AG10803 (cell line): ENCODE data around the gene ELOVL6.

Experiments used
- DNase-seq: peaks from one replicate; pipeline ENCODE4 v3.0.0; 2010; ENCODE audit warnings: low read depth
- H3K4me3 ChIP-seq: 2 replicates; pipeline ENCODE4 v1.5.1; 2011; ENCODE audit warnings: mild to moderate bottlenecking, low read length, control low read depth
- TF ChIP-seq, protein P1 (sequence below): conservative IDR thresholded peaks from 2 replicates; pipeline ENCODE4 v1.5.1; 2011; ENCODE audit warnings: mild to moderate bottlenecking, low read length, control low read depth, inconsistent platforms

The ELOVL6 gene

DNA sequence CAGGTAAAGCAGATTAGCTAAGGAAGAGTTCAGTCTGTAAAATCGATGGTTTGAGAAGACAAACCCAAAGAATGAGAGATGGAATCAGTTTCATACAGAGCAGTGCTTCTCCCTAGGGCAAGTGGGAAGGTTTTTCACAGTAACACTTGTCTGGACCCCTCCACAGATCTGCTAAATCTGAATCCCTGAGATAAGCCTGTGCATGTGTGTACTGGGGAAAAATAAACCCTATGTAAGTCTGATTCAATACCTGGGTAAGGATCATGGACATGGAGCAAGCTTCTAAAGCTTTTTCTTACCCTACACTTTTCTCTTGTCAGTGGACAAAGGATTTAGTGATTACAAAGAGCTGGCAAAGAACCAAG is 13.6 kb downstream of the ELOVL6 start:
- DNase-seq = no peak
- no peak overlapping the region for H3K4me3 ChIP-seq

DNA sequence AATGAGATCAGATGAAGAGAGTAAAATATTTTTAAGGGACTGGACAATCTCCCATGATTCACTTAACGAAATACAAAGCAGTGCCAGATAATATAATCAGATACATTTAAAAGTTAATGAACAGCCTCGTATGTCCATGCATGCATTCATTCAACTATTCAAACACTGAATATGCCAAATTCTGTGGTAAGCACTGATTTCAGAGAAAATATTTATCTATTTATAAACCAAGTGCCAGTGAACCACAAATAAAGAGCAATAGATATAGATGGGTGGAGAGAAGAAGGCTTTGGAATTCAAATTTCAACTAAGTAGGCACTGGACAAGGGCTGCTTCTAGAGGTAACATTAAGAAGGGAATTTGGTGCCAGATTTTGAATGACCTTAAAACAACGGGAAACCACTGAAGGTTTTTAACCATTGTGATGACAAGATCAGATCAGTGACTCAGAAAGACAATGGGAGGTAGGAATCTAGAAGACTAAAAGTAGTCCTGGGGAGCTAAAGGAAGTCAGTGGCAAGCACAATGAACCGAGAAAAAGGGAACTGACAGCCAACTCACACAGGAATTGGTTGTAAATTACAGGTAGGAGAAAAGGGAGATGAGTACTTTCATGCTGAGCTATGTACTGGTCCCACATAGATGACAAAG is 14.2 kb downstream of the ELOVL6 start:
- DNase-seq = peak; percentile 17
- TF ChIP-seq, protein P1, sequence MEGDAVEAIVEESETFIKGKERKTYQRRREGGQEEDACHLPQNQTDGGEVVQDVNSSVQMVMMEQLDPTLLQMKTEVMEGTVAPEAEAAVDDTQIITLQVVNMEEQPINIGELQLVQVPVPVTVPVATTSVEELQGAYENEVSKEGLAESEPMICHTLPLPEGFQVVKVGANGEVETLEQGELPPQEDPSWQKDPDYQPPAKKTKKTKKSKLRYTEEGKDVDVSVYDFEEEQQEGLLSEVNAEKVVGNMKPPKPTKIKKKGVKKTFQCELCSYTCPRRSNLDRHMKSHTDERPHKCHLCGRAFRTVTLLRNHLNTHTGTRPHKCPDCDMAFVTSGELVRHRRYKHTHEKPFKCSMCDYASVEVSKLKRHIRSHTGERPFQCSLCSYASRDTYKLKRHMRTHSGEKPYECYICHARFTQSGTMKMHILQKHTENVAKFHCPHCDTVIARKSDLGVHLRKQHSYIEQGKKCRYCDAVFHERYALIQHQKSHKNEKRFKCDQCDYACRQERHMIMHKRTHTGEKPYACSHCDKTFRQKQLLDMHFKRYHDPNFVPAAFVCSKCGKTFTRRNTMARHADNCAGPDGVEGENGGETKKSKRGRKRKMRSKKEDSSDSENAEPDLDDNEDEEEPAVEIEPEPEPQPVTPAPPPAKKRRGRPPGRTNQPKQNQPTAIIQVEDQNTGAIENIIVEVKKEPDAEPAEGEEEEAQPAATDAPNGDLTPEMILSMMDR = no peak
- no peak overlapping the region for H3K4me3 ChIP-seq

More for the DNA sequence above, 13.6 kb downstream of the ELOVL6 start:
- TF ChIP-seq, protein P1 = no peak

DNA sequence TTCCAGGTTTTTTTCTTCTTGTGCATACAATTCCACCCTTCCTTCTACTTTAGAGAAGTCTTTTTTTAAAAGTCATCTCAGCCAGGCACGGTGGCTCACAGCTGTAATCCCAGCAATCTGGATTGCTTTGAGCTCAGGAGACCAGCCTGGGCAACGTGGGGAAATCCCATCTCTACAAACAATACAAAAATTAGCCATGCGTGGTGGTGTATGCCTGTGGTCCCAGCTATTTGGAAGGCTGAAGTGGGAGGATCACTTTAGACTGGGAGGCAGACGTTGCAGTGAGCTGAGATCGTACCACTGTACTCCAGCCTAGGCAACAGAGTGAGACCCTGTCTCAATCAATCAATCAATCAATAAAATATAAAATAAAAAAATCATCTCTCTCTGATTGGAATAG is 14.8 kb downstream of the ELOVL6 start:
- no peak for DNase-seq
- H3K4me3 ChIP-seq = no peak overlapping the region
- TF ChIP-seq, protein P1 = no peak

DNA sequence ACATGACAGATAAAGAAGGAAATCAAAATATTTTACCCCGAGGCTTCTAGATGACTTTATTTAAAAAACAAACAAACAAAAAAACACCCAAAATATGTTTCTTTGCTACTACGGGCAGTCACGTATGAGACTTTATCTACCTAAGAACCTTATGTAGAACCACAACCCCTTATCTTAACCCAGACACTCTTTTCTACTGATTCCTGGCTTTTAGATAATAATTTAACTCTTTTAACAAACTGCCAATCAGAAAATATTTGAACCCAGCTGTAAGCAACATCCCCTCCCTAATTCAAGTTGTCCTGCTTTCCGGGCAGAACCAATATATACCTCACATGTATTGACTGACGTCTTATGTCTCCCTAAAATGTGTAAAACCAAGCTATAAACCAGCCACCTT is 15.4 kb downstream of the ELOVL6 start:
- H3K4me3 ChIP-seq = no peak overlapping the region
- TF ChIP-seq, protein P1 = no peak
- DNase-seq = no peak

DNA sequence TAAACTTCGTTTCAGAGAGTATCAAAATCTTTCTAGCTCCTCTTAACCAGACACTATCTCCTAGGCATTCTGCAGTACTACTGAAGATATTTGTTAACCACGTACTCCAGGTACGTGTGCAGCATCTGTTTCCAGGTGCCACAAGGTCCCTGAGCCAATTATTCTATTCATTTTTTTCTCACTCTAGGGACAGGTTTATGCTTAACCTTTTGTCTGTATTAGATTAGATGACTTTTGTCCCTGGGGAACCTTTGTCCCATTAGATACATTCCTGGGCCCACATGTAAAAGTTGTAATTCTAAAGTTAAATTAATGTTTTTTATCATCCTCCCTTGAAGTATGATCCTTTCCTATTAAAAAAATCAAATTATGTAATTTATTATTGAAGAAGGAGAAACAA is 16.5 kb downstream of the ELOVL6 start:
- no peak overlapping the region for H3K4me3 ChIP-seq
- DNase-seq = no peak
- TF ChIP-seq, protein P1 = no peak

DNA sequence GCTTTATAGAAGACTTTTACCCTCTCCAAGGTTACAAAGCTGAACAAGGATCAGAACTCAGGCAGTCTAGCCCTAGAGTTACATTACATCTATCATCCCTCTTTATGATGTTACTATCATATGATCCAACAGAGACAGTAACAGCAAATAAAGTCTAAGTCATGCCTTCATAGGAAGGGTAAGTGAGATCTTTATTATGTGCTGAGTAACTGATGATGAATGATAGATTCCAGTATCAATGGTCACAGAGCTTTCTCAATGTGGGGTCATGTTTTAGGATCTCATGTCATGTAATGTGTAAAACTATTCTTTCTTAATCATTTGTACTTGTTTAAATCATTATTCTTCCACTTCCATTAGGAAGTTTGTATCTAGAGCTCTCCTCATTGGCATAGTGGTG is 22.8 kb downstream of the ELOVL6 start:
- TF ChIP-seq, protein P1 = no peak
- no peak for DNase-seq
- no peak overlapping the region for H3K4me3 ChIP-seq

DNA sequence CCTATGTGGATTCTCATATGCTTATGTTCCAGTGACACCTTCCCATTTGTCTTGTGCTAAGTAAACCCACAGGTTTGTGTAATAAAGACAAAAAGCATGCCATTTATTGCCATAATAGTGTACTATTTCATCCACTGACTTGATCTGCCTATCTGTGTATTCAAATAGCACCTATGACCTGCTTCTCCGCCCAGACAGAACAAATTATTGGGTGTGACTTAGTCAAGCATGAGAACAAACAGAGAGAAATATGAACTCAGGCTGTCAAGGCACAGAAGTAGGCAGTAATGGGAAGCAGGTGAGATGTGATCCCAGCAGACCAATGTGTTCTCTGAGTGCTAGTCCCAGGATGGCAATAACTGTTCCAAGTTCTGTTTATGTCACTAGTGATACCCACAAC is 25.4 kb downstream of the ELOVL6 start:
- no peak overlapping the region for H3K4me3 ChIP-seq
- TF ChIP-seq, protein P1 = no peak
- DNase-seq = no peak
